Stomach (tissue), 4 donors: ENCODE data around the gene USH1G.

Experiments used
- CTCF ChIP-seq, 7 experiments: fragments of 450-650 bp in 4 of 7; fragments of 200-600 bp in 3 of 7; sonication (generic) in 3 of 7; IDR thresholded peaks; one replicate each; pipeline ENCODE4 v1.5.1; 2016 to 2019; ENCODE audit warnings: antibody characterized with exemption in 7 of 7, control low read depth in 2 of 7, mild to moderate bottlenecking in 1 of 7
- POLR2A ChIP-seq, 4 donors: fragments of 450-650 bp; IDR thresholded peaks; one replicate each; pipeline ENCODE4 v1.6.1; 2016; ENCODE audit warnings: antibody characterized with exemption in 4 of 4, control low read depth in 2 of 4, mild to moderate bottlenecking in 1 of 4, moderate library complexity in 1 of 4

GRCh38 chr17:74949455-74950115 is 26.5 kb upstream of the USH1G start:
- no peak for TF ChIP-seq POLR2A (IDR thresholded peaks at IDR 0.05)
- TF ChIP-seq CTCF (IDR thresholded peaks at IDR 0.05) = no peak
